GM12875 (cell line): ENCODE data around the gene CPHXL.

ENCODE experiments used
- H3K4me3 ChIP-seq: one replicate; pipeline ENCODE4 v1.5.1; 2011; ENCODE audit warnings: low read depth, low read length, control low read depth
- CTCF ChIP-seq: IDR thresholded peaks from 2 replicates; pipeline ENCODE4 v1.5.1; 2011; ENCODE audit warnings: low read depth, mild to moderate bottlenecking, control low read depth, inconsistent platforms, low read length, moderate library complexity, borderline replicate concordance; ENCODE audit not compliant: insufficient read depth

The CPHXL gene

GRCh38 chr16:75710344-75710743 is 15.9 kb downstream of the CPHXL start:
- no peak for TF ChIP-seq CTCF
- H3K4me3 ChIP-seq: no peak overlapping the region

- TF ChIP-seq CTCF: no peak
- H3K4me3 ChIP-seq: no peak overlapping the region
These were observed 23.0 kb downstream of the CPHXL start for GRCh38 chr16:75703306-75703705.

GRCh38 chr16:75702242-75702641 is 24.0 kb downstream of the CPHXL start:
- no peak for TF ChIP-seq CTCF
- no peak overlapping the region for H3K4me3 ChIP-seq

GRCh38 chr16:75701361-75701760 is 24.9 kb downstream of the CPHXL start, which contains the start of gene DUXB:
Gene DUXB, minus strand, starts transcription at chr16:75701461. Its CDS starts 43 bp downstream, at chr16:75701418.
- H3K4me3 ChIP-seq: no peak within 1 kb of the TSS
- no peak for TF ChIP-seq CTCF

GRCh38 chr16:75697571-75697970 is 28.7 kb downstream of the CPHXL start:
- no peak overlapping the region for H3K4me3 ChIP-seq

GRCh38 chr16:75695708-75696107 is 30.6 kb downstream of the CPHXL start:
- no peak for TF ChIP-seq CTCF
- H3K4me3 ChIP-seq: no peak overlapping the region

More at GRCh38 chr16:75697571-75697970, 28.7 kb downstream of the CPHXL start:
- no peak for TF ChIP-seq CTCF

GRCh38 chr16:75687361-75687760 is 38.9 kb downstream of the CPHXL start:
- no peak for TF ChIP-seq CTCF

More at GRCh38 chr16:75687361-75687760, 38.9 kb downstream of the CPHXL start:
- no peak overlapping the region for H3K4me3 ChIP-seq
